ENCODE data around the gene RNPC3.

DNA sequence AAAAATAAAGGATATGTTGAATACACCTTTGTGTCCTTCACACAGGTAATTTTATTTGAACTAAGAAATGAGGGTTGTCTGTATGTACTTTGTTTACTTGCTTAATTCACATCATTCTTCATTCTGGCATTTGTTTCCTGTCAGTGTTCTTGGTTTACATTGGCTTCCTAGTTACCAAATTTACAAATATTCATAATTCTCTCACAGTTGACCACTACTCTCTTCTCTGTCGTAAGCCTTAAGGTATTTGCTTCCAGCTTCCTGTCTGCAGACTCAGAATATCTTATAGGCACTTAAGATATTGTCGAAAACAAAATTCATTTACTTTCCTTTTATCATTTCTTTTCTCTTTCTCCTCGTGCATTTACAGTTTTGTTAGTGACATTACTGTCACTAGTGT is 15.9 kb downstream of the RNPC3 start:
- TF ChIP-seq, protein P1, sequence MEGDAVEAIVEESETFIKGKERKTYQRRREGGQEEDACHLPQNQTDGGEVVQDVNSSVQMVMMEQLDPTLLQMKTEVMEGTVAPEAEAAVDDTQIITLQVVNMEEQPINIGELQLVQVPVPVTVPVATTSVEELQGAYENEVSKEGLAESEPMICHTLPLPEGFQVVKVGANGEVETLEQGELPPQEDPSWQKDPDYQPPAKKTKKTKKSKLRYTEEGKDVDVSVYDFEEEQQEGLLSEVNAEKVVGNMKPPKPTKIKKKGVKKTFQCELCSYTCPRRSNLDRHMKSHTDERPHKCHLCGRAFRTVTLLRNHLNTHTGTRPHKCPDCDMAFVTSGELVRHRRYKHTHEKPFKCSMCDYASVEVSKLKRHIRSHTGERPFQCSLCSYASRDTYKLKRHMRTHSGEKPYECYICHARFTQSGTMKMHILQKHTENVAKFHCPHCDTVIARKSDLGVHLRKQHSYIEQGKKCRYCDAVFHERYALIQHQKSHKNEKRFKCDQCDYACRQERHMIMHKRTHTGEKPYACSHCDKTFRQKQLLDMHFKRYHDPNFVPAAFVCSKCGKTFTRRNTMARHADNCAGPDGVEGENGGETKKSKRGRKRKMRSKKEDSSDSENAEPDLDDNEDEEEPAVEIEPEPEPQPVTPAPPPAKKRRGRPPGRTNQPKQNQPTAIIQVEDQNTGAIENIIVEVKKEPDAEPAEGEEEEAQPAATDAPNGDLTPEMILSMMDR (IDR thresholded peaks at IDR 0.05) = no peak
- TF ChIP-seq POLR2A (IDR thresholded peaks at IDR 0.05) (no peak), POLR2AphosphoS5 (IDR thresholded peaks at IDR 0.05) (no peak)
